Stimulated activated memory B cell treated with anti-CD40 and anti-IgM and Interleukin-4, amounts not matched to agents 10 μg/mL and 1 μg/mL and 100 μg/mL, for 72 hours (primary cell): Measurements from ENCODE around the gene ZC3H7A.

Experiments
- ATAC-seq: fragments of 150-1000 bp; cut with Tn5 transposase; 2 replicates; pipeline ENCODE4 v1.10.0; 2021
- H3K27ac Mint-ChIP-seq: one replicate; pipeline ENCODE4 v1.8.0; 2022; ENCODE audit warnings: mild to moderate bottlenecking, mixed read lengths
- H3K27me3 Mint-ChIP-seq: one replicate; pipeline ENCODE4 v1.8.0; 2022; ENCODE audit warnings: mixed read lengths
- H3K36me3 Mint-ChIP-seq: one replicate; pipeline ENCODE4 v1.8.0; 2022; ENCODE audit warnings: mixed read lengths
- H3K4me1 Mint-ChIP-seq: one replicate; pipeline ENCODE4 v1.8.0; 2022; ENCODE audit warnings: mixed read lengths
- H3K4me3 Mint-ChIP-seq: one replicate; pipeline ENCODE4 v1.8.0; 2022; ENCODE audit warnings: mild to moderate bottlenecking, moderate library complexity, mixed read lengths
- H3K9me3 Mint-ChIP-seq: one replicate; pipeline ENCODE4 v1.8.0; 2022; ENCODE audit warnings: mixed read lengths

ZC3H7A gene

DNA sequence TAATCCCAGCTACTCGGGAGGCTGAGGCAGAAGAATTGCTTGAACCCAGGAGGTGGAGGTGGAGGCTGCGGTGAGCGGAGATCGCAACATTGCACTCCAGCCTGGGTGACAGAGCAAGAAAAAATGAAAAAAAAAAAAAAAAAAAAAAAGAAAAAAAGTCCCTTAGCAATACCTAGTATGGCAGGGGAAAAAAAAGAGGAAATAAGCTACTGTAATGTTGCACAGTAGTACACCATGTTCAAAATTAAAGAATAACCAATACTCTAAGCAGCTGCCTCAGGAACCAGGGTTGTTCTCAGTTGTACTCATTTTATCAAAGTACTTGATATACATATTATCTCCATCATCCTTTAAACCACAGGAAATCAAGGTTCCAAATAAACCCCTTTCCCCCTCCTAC lies 37.1 kb downstream of the ZC3H7A start:
- peak; percentile 76 for ATAC-seq
- Mint-ChIP-seq H3K36me3 (peaks cover 73% of the 10 kb centered on the region), H3K4me1 (peaks cover 20% of the 10 kb centered on the region), H3K4me3 (no peak overlapping the region), H3K27ac (peak overlapping the region; percentile 67), H3K9me3 (no peaks in the 10 kb centered on the region), H3K27me3 (no peaks in the 10 kb centered on the region)

GRCh38 chr16:11759163-11759834 lies 37.8 kb downstream of the ZC3H7A start:
- Mint-ChIP-seq H3K27ac (peak overlapping the region; percentile 67), H3K4me1 (peaks cover 20% of the 10 kb centered on the region), H3K27me3 (no peaks in the 10 kb centered on the region), H3K36me3 (peaks cover 70% of the 10 kb centered on the region), H3K4me3 (no peak overlapping the region), H3K9me3 (no peaks in the 10 kb centered on the region)
- ATAC-seq: no peak

GRCh38 chr16:11757671-11758545 lies 39.1 kb downstream of the ZC3H7A start:
- no peak overlapping the region for H3K27ac Mint-ChIP-seq
- peaks cover 20% of the 10 kb centered on the region for H3K4me1 Mint-ChIP-seq
- no peaks in the 10 kb centered on the region for H3K27me3 Mint-ChIP-seq
- no peak for ATAC-seq
- H3K36me3 Mint-ChIP-seq: peaks cover 72% of the 10 kb centered on the region
- no peaks in the 10 kb centered on the region for H3K9me3 Mint-ChIP-seq
- no peak overlapping the region for H3K4me3 Mint-ChIP-seq

DNA sequence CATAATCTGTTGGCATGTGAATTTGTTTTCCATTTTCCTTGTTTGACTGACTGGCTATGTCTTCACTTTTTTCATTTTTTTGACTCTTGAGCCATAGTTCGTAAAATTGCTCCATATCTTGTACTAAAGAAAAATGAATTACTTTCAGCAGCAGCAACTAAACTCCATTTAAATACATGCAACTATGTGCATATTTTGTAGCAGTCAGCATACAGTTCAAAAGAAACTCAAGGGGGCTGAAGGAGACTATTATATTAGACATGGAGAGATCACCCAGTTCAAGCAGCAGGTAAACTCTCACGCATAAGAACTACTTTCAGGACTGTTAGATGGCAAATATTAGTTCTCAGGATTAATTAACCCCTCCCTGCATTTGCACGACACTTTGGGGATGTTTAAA lies 40.8 kb downstream of the ZC3H7A start:
- H3K36me3 Mint-ChIP-seq: peaks cover 64% of the 10 kb centered on the region
- ATAC-seq: no peak
- no peak overlapping the region for H3K4me3 Mint-ChIP-seq
- H3K4me1 Mint-ChIP-seq: peaks cover 14% of the 10 kb centered on the region
- H3K27me3 Mint-ChIP-seq: no peaks in the 10 kb centered on the region
- H3K9me3 Mint-ChIP-seq: no peaks in the 10 kb centered on the region
- H3K27ac Mint-ChIP-seq: no peak overlapping the region

DNA sequence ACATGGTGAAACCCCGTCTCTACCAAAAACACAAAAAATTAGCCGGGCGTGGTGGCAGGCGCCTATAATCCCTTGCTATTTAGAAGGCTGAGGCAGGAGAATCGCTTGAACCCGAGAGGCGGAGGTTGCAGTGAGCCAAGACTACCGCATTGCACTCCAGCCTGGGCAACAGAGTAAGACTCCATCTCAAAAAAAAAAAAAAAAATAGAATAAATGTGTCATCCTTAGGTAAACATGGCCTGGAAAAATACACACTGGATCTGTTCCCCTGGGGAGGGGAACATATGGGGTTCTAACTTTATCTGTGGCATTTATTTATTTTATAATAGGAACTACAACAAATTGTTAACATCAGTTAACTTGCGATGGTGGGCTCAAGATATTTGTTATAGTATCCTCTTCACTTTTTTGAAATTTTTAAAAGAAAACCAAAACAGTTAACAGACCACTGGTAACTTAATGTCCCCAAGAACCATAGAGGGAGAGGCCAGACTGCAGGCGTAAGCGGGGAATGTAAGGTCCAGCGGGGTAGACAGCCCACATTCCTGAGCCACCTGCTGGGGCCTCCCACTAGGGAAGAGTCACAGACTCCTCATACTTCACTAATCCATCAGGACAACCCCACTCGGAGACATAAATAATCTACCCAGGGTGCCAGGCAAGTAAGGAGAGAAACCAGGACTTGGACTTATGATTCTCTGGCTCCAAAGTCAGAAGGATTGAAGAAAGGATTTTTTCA lies 41.9 kb downstream of the ZC3H7A start:
- H3K9me3 Mint-ChIP-seq: no peaks in the 10 kb centered on the region
- peaks cover 63% of the 10 kb centered on the region for H3K36me3 Mint-ChIP-seq
- no peak overlapping the region for H3K4me3 Mint-ChIP-seq
- no peak overlapping the region for H3K27ac Mint-ChIP-seq
- no peak for ATAC-seq
- H3K27me3 Mint-ChIP-seq: no peaks in the 10 kb centered on the region
- H3K4me1 Mint-ChIP-seq: peaks cover 7% of the 10 kb centered on the region

- Mint-ChIP-seq H3K27ac (peak overlapping the region; percentile 21), H3K36me3 (peaks cover 75% of the 10 kb centered on the region)
Measured at GRCh38 chr16:11752856-11753255, 44.2 kb downstream of the ZC3H7A start.

GRCh38 chr16:11750056-11750455 lies 47.0 kb downstream of the ZC3H7A start:
- Mint-ChIP-seq H3K36me3 (peaks cover 57% of the 10 kb centered on the region), H3K9me3 (no peaks in the 10 kb centered on the region), H3K4me3 (no peak overlapping the region), H3K27me3 (no peaks in the 10 kb centered on the region), H3K27ac (peak overlapping the region; percentile 25), H3K4me1 (no peaks in the 10 kb centered on the region)
- no peak for ATAC-seq

More at GRCh38 chr16:11752856-11753255, 44.2 kb downstream of the ZC3H7A start:
- no peak for ATAC-seq
- Mint-ChIP-seq H3K4me3 (no peak overlapping the region), H3K4me1 (no peaks in the 10 kb centered on the region), H3K9me3 (no peaks in the 10 kb centered on the region), H3K27me3 (no peaks in the 10 kb centered on the region)

DNA sequence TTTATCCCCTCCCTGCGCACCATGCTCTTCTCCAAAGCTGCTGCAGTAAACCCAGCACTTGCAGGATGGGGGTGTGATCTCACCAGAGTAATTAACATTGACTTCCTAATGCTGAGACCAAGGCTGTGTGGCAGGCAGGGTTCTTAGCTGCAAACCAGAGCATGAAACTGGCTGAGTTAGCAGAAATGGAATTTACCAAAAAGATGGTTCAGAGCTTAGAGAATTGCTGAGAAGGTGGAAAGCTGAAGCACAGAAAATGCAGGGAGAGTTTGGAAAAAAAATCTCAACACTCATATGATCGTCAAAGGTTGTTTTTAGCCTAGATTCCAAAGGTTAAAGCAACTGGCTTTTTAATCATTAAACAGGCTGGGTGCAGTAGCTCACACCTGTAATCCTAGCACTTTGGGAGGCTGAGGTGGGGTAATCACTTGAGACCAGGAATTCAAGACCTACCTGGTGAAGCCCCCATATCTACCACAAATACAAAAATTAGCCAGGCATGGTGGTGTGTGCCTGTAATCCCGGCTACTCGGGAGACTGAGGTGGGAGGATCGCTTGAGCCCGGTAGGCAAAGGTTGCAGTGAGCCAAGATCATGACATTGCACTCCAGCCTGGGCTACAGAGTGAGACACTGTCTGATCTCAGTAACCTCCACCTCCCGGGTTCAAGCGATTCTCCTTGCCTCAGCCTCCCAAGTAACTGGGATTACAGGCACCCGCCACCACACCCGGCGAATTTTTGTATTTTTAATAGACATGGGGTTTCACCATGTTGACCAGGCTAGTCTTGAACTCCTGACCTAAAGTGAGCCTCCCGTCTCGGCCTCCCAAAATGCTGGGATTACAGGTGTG lies 48.4 kb downstream of the ZC3H7A start:
- Mint-ChIP-seq H3K27me3 (no peaks in the 10 kb centered on the region), H3K4me1 (peaks cover 8% of the 10 kb centered on the region), H3K4me3 (no peak overlapping the region), H3K9me3 (no peaks in the 10 kb centered on the region), H3K27ac (no peak overlapping the region), H3K36me3 (peaks cover 48% of the 10 kb centered on the region)
- no peak for ATAC-seq

DNA sequence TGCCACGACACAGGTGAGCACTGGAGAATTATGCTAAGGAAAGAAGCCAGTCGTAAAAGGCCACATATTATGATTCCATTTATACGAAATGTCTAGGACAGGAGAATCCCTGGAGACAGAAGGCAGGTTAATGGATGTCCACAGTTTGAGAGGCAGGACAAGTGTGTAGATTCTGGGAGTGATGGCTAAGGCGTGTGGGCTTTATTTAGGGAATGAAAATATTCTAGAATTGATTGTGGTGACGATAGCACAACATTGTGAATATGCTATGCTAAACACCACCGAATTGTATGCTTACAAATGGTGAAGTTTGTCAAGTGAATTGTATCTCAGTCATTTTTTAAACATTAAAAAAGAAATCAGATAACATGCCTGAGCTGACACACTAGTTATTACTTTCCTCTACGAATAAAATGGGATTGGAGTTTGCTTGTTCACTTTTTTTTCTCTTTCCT lies 49.1 kb downstream of the ZC3H7A start:
- Mint-ChIP-seq H3K27ac (peak overlapping the region; percentile 42), H3K4me1 (peaks cover 15% of the 10 kb centered on the region)
- ATAC-seq: no peak

DNA sequence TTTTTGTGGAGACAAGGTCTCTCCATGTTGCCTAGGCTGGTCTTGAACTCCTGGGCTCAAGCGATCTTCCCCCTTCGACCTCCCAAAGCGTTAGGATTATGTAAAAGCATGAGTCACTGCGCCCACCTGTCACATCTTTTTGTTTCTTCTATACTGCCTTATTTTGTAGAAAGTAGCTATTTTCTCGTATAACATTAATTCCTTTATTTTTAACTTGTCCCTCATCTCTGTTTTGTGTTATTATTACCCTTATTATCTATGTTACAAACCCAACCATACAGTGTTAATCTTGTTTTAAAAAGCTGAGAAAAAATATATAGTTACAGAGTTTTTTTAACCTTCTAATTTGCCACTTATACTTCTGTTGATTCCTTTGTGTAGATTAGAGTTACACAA lies 53.0 kb downstream of the ZC3H7A start:
- Mint-ChIP-seq H3K27ac (peak overlapping the region; percentile 95), H3K9me3 (no peaks in the 10 kb centered on the region), H3K27me3 (no peaks in the 10 kb centered on the region), H3K4me1 (peaks cover 44% of the 10 kb centered on the region), H3K4me3 (peak overlapping the region; percentile 99), H3K36me3 (peaks cover 17% of the 10 kb centered on the region)
- ATAC-seq: no peak

More for the DNA sequence above, 49.1 kb downstream of the ZC3H7A start:
- Mint-ChIP-seq H3K4me3 (no peak overlapping the region), H3K9me3 (no peaks in the 10 kb centered on the region), H3K27me3 (no peaks in the 10 kb centered on the region), H3K36me3 (peaks cover 42% of the 10 kb centered on the region)

DNA sequence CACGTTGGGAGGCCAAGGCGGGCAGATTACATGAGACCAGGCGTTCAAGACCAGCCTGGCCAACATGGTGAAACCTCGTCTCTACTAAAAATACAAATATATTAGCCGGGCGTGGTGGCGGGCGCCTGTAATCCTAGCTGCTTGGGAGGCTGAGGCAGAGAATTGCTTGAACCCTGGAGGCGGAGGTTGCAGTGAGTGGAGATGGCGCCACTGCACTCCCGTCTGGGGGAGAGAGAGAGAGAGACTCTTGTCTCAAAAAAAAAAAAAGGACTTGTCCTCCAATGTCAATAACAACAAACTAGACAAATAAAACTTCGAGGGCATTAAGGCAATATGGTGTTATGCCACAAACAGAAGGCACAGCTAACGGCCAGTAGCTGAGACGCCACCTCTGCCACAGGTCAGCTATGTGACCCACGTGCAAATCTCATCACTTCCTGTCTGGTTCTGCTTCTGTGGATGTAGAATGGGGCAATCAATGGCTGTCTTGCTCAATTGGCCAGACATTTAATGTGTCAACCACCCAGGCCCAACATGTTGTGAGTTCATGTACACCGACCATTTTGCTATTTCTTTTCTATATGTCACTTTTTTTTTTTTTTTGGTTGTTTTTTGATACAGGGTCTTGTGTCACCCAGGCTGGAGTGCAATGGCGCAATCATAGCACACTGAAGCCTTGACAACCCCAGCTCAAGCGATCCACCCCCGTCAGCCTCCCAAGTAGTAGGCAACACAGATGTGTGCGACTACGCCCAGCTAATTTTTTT lies 53.6 kb downstream of the ZC3H7A start:
- Mint-ChIP-seq H3K4me1 (peaks cover 50% of the 10 kb centered on the region), H3K4me3 (peak overlapping the region; percentile 99), H3K9me3 (no peaks in the 10 kb centered on the region), H3K27me3 (no peaks in the 10 kb centered on the region), H3K27ac (peak overlapping the region; percentile 95), H3K36me3 (peaks cover 16% of the 10 kb centered on the region)
- ATAC-seq: no peak

DNA sequence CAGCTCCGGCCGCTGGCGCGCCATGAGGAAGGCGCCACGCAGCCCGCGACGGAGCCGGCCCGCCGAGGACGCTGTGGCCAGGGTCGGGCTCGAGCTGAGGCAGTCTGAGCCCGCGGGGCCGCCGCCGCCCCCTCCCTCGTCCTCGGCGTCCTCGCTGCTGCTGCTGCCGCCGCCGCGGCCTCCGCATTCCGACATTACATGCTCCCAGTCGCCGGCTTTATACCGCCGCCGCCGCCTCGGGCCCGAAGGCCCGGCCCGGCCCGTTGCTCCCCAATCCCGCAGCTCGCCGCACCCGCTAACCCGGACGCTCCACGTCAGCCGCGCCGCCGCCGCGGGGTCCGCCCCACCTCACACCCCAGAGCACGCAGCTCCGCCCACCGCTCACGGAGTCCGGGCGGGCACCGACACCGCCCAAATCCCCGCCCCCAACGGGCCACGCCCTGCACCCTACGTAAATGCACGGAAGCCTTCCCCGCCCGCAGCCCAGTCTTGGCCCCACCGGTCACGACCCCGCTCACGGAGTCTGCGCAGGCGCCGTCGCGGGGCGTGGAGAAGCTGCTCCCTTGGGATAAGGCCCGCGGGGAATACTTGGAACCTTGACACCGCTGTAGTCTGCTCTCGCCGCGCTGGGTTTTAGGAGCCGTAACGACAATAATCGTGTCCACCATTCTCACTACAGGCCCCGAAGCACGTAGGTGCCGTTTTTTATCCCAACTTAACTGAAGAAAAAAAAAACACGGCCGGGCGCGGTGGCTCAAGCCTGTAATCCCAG lies 54.3 kb downstream of the ZC3H7A start, which contains the start of gene TXNDC11:
TSS of gene TXNDC11 (minus strand) at position 322 of the 772 bp plus-strand sequence. CDS start at position 195, 127 bp downstream.
- Mint-ChIP-seq H3K4me3 (peak within 1 kb of the TSS; percentile 99), H3K4me1 (peaks cover 57% of the 10 kb centered on the region), H3K36me3 (peaks cover 16% of the 10 kb centered on the region), H3K9me3 (no peaks in the 10 kb centered on the region), H3K27ac (peak within 1 kb of the TSS; percentile 95), H3K27me3 (no peaks in the 10 kb centered on the region)
- ATAC-seq: peak; percentile 98

DNA sequence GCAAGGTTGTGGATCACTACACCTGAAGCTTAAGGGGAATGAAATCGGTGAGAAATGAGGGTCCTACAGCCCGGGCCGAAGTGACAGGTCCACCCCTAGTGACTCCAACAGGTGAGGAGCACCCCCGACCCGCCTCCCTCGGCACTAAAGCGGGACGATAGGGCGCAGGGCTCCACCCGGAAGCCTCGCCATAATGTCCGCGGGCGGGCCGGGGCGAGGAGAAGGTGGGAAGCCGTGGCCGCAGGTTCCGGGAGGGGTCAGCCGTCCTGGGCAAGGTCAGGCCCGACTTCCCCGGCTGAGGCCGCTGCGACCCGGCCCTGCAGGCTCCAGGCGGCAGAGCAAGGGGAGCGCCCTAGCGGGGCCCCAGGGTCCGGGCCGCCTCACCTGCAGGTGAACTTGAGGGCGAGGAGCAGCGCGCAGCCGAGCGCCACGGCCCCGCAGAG lies 54.9 kb downstream of the ZC3H7A start:
- Mint-ChIP-seq H3K4me3 (peak overlapping the region; percentile 99), H3K4me1 (peaks cover 63% of the 10 kb centered on the region), H3K36me3 (peaks cover 15% of the 10 kb centered on the region), H3K27ac (peak overlapping the region; percentile 95), H3K9me3 (no peaks in the 10 kb centered on the region), H3K27me3 (no peaks in the 10 kb centered on the region)
- ATAC-seq: peak; percentile 62
